Sigmoid colon (tissue), 7 donors: ENCODE results near the gene CCDC24. TPM values are rescaled to one million over a fixed set of nuclear protein-coding genes. Genes with fewer than 3 reads are reported as not detected.

Experiments used
- DNase-seq: peaks from one replicate; pipeline ENCODE4 v3.0.0-alpha.2; 2019
- H3K27ac ChIP-seq, 4 donors: fragments of 200-600 bp; sonication (generic); one replicate each; pipeline ENCODE4 v1.5.1; 2016 to 2019; ENCODE audit warnings: mild to moderate bottlenecking in 1 of 4
- H3K27me3 ChIP-seq, 3 donors: fragments of 200-600 bp; sonication (generic); one replicate each; pipeline ENCODE4 v1.5.1; 2019; ENCODE audit warnings: mild to moderate bottlenecking in 1 of 3
- H3K36me3 ChIP-seq, 4 donors: fragments of 200-600 bp; sonication (generic); one replicate each; pipeline ENCODE4 v1.5.1; 2016 to 2019
- H3K4me1 ChIP-seq, 4 donors: fragments of 200-600 bp; sonication (generic); one replicate each; pipeline ENCODE4 v1.5.1; 2017 to 2019
- H3K4me3 ChIP-seq, 4 donors: fragments of 200-600 bp; sonication (generic); one replicate each; pipeline ENCODE4 v1.5.1; 2017 to 2019; ENCODE audit warnings: mild to moderate bottlenecking in 2 of 4, moderate library complexity in 1 of 4
- H3K9me3 ChIP-seq, 4 donors: fragments of 200-600 bp in 3 of 4; sonication (generic) in 3 of 4; one replicate each; pipeline versions ENCODE4 v1.5.1 to v1.6.1; 2013 to 2019
- EP300 ChIP-seq, 4 donors: sonication (generic); formaldehyde crosslinking; IDR thresholded peaks; one replicate each; pipeline ENCODE4 v1.6.1; 2017; ENCODE audit warnings: antibody characterized with exemption in 4 of 4
- POLR2A ChIP-seq, 2 donors: fragments of 450-650 bp; IDR thresholded peaks; one replicate each; pipeline ENCODE4 v1.6.1; 2016; ENCODE audit warnings: antibody characterized with exemption in 2 of 2, mild to moderate bottlenecking in 2 of 2, moderate library complexity in 2 of 2
- POLR2AphosphoS5 ChIP-seq, 4 donors: sonication (generic); formaldehyde crosslinking; IDR thresholded peaks; one replicate each; pipeline ENCODE4 v1.6.1; 2017; ENCODE audit warnings: antibody characterized with exemption in 4 of 4
- WGBS, 2 donors: extraction: QIAGEN DNeasy Blood & Tissue Kit; methylation state at CpG; one replicate each; pipeline ENCODE4 v1.1.7; 2013; 5-methylcytosine and 5-hydroxymethylcytosine counted together
- intact Hi-C: fragments of 100-400 bp; cut with DNase I; formaldehyde crosslinking; loops from one replicate; pipeline ENCODE4 v1.15.1; 2023
- polyA plus RNA-seq, 3 donors: library from polyadenylated mRNA; stranded (reverse); fragments of 200-250 nt; gene quantifications; one replicate each; pipeline ENCODE4 v1.2.3, GENCODE V29; 2013
- total RNA-seq, 4 donors: library from RNA; depleted of rRNA; stranded (reverse); fragments of >200 nt; gene quantifications; one replicate each; pipeline ENCODE4 v1.1.0, GENCODE V29; 2016
- TF ChIP-seq, protein P1 (sequence below), 4 experiments: fragments of 450-650 bp in 3 of 4; fragments of 200-600 bp in 1 of 4; IDR thresholded peaks; one replicate each; pipeline ENCODE4 v1.5.1; 2016 to 2019; ENCODE audit warnings: antibody characterized with exemption in 4 of 4, mild to moderate bottlenecking in 3 of 4, moderate library complexity in 2 of 4
- donor health status: healthy with polysubstance abuse.
- donor health status: Bipolar disorder and iron deficiency.
- donor health status: healthy.

Gene CCDC24
- total and polyA plus RNA-seq, 7 donors: 2.7 to 19.2 (median 6.6) TPM

GRCh38 chr1:43982808-43983207, 8.6 kb upstream of the CCDC24 start:
- Histone ChIP-seq H3K27me3 (no peaks in the 10 kb centered on the region), H3K9me3 (no peaks in the 10 kb centered on the region), H3K4me3 (no peak overlapping the region), H3K27ac (no peak overlapping the region), H3K4me1 (peaks cover 0 to 33% (median 25%) of the 10 kb centered on the region in 4 donors), H3K36me3 (peaks cover 0 to 20% (median 4%) of the 10 kb centered on the region in 4 donors)
- DNase-seq: no peak
- 90 to 93% methylated on average over 15 of the region's 15 CpGs for WGBS, 2 donors
- intact Hi-C loops: no loop called here
- TF ChIP-seq POLR2A (IDR thresholded peaks at IDR 0.05) (no peak), EP300 (IDR thresholded peaks at IDR 0.05) (no peak)
- TF ChIP-seq, protein P1, sequence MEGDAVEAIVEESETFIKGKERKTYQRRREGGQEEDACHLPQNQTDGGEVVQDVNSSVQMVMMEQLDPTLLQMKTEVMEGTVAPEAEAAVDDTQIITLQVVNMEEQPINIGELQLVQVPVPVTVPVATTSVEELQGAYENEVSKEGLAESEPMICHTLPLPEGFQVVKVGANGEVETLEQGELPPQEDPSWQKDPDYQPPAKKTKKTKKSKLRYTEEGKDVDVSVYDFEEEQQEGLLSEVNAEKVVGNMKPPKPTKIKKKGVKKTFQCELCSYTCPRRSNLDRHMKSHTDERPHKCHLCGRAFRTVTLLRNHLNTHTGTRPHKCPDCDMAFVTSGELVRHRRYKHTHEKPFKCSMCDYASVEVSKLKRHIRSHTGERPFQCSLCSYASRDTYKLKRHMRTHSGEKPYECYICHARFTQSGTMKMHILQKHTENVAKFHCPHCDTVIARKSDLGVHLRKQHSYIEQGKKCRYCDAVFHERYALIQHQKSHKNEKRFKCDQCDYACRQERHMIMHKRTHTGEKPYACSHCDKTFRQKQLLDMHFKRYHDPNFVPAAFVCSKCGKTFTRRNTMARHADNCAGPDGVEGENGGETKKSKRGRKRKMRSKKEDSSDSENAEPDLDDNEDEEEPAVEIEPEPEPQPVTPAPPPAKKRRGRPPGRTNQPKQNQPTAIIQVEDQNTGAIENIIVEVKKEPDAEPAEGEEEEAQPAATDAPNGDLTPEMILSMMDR (IDR thresholded peaks at IDR 0.05): no peak

DNA sequence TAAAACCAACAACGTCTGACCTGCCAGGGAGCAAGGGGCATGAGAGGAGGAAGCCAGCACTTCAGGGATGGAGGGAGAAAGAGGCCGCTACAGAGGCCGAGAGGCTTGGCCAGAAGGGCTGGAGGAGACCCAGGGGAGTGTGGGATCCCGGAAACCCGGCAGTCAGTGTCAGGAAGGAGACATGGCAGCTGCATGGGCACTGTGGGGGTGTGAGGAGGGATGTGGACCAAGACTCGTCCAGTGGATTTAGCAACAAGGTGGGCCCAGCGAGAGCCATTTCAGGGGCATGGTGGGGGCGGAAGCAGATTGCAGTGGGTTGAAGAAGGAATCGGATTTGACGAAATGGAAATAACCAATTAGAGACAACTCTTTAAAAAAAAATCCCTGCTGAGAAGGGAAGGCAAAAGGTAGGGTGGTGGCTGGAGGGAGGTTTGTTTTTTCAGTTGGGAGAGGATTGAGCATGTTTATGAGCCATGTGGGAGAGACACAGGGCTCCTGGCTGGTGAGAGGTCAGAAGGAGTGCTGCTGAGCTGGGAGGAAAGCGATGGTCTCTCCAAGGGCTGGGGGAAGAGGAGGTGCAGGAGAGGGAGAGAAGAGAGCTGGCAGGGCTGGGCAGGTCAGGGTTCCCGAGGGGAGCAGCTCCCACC, 8.0 kb upstream of the CCDC24 start:
- Histone ChIP-seq H3K27ac (no peak overlapping the region), H3K4me1 (peaks cover 0 to 28% (median 21%) of the 10 kb centered on the region in 4 donors), H3K36me3 (peaks cover 0 to 14% (median 3%) of the 10 kb centered on the region in 4 donors), H3K9me3 (no peaks in the 10 kb centered on the region), H3K27me3 (no peaks in the 10 kb centered on the region), H3K4me3 (no peak overlapping the region)
- intact Hi-C loops: no loop called here
- 87 to 89% methylated on average over 12 of the region's 12 CpGs for WGBS, 2 donors
- DNase-seq: no peak
- TF ChIP-seq POLR2AphosphoS5 (IDR thresholded peaks at IDR 0.05) (no peak), POLR2A (IDR thresholded peaks at IDR 0.05) (no peak), EP300 (IDR thresholded peaks at IDR 0.05) (no peak)
- TF ChIP-seq, protein P1 (IDR thresholded peaks at IDR 0.05): no peak

- no peaks in the 10 kb centered on the region for H3K27me3 ChIP-seq
- intact Hi-C loops: no loop called here
- WGBS, 2 donors: 94 to 98% methylated on average over 16 of the region's 16 CpGs
- no peak for TF ChIP-seq EP300 (IDR thresholded peaks at IDR 0.05)
- TF ChIP-seq, protein P1 (IDR thresholded peaks at IDR 0.05): no peak
- no peak for TF ChIP-seq POLR2AphosphoS5 (IDR thresholded peaks at IDR 0.05)
- DNase-seq: no peak
- H3K27ac ChIP-seq: no peak overlapping the region
- H3K4me1 ChIP-seq: peaks cover 0 to 17% (median 13%) of the 10 kb centered on the region in 4 donors
- H3K4me3 ChIP-seq: no peak overlapping the region
- H3K9me3 ChIP-seq: no peaks in the 10 kb centered on the region
- H3K36me3 ChIP-seq: peaks cover 0 to 14% (median 3%) of the 10 kb centered on the region in 4 donors
Observed at GRCh38 chr1:43984855-43985254, 6.5 kb upstream of the CCDC24 start.

GRCh38 chr1:43985984-43986595, 5.3 kb upstream of the CCDC24 start:
- peaks cover 0 to 14% (median 3%) of the 10 kb centered on the region in 4 donors for H3K36me3 ChIP-seq
- peaks cover 0 to 12% (median 8%) of the 10 kb centered on the region in 4 donors for H3K4me1 ChIP-seq
- H3K27me3 ChIP-seq: no peaks in the 10 kb centered on the region
- DNase-seq: no peak
- H3K4me3 ChIP-seq: no peak overlapping the region
- H3K27ac ChIP-seq: no peak overlapping the region
- TF ChIP-seq EP300 (IDR thresholded peaks at IDR 0.05): no peak
- H3K9me3 ChIP-seq: no peaks in the 10 kb centered on the region
- intact Hi-C loops: no loop called here
- WGBS, 2 donors: 40 to 75% methylated on average over 4 of the region's 4 CpGs

- no peak for TF ChIP-seq POLR2AphosphoS5 (IDR thresholded peaks at IDR 0.05)
- TF ChIP-seq EP300 (IDR thresholded peaks at IDR 0.05): no peak
- no peak for TF ChIP-seq POLR2A (IDR thresholded peaks at IDR 0.05)
- intact Hi-C loops: no loop called here
- H3K9me3 ChIP-seq: no peaks in the 10 kb centered on the region
- H3K4me3 ChIP-seq: no peak overlapping the region
- DNase-seq: no peak
- H3K4me1 ChIP-seq: peaks cover 0 to 11% (median 8%) of the 10 kb centered on the region in 4 donors
- H3K27me3 ChIP-seq: no peaks in the 10 kb centered on the region
- H3K27ac ChIP-seq: no peak overlapping the region
- 12 to 65% methylated on average over 6 of the region's 6 CpGs for WGBS, 2 donors
- peaks cover 0 to 14% (median 3%) of the 10 kb centered on the region in 4 donors for H3K36me3 ChIP-seq
Observed at GRCh38 chr1:43986712-43987111, 4.7 kb upstream of the CCDC24 start.
